ENCODE data around the gene SFSWAP. TPM values are rescaled to one million over a fixed set of nuclear protein-coding genes. Genes with fewer than 3 reads are reported as not detected.
A peak's percentile ranks its signal among the peaks of the same experiment; 100 is the strongest.
"Not testable (repeated sequence)": the region's sequence is repeated elsewhere in the genome, so short reads cannot be mapped to it uniquely, and the experiment has no call there.

SFSWAP gene
- 30.1 and 31.1 TPM in 2 replicates for total RNA-seq

DNA sequence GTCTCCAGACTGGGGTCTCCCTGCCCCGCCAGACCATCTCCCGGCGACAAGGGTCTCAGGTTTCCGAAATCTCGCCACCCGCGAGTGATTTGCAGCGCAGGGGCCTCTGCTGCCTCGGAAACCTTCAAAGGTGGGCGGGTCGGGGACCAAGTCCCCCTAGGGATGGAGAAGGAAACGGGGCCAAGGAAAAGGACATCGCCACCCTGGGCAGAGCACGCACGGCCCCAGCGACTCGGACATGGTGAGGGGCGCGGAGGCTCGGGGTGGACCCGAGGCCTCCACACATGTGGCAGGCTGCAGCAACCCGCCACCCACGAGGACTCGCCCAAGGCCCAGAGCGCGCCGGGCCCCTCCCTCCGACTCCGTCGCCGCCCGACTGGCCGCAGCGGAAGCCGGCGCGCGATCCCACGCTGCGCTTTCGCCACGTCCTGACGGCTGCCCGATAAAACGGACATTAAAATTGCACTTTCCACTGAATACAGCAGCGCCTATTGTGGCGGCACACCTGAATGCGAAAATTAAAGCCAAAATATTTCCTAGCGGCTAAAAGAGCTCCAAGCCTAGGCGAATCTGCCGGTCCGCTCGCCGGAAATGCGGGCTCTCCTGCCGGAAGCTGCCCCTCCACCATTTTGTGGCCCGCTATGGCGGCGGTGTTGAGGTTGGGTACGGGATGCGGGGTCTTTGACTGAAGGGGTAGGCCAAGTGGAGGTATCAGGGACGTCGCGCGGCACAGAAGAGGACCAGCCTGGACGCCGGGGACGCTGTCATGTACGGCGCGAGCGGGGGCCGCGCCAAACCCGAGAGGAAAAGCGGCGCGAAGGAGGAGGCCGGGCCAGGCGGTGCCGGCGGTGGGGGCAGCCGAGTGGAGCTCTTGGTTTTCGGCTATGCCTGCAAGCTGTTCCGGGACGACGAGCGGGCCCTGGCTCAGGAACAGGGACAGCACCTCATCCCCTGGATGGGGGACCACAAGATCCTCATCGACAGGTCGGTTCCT lies at the start of gene SFSWAP:
Gene SFSWAP, plus strand, starts transcription at position 627 of the 994 bp plus-strand sequence. Its CDS starts 140 bp downstream, at position 767.
- Histone ChIP-seq H3K4me3 (ENCODE audit: insufficient read depth, low read length) (peak within 1 kb of the TSS; percentile 97), H3K36me3 (ENCODE audit: insufficient read depth, low read length) (peaks cover 22% of the 10 kb centered on the region), H3K79me2 (ENCODE audit: insufficient read depth, low read length) (peaks cover 35% of the 10 kb centered on the region), H3K27me3 (ENCODE audit: insufficient read depth, low read length) (no peaks in the 10 kb centered on the region), H3K4me2 (ENCODE audit: insufficient read depth, low read length) (peak within 1 kb of the TSS; percentile 94), H3K4me1 (ENCODE audit: insufficient read depth, low read length) (peaks cover 22% of the 10 kb centered on the region), H3K9me3 (ENCODE audit: low read depth, low read length) (no peaks in the 10 kb centered on the region), H3K27ac (ENCODE audit: low read depth, low read length) (peak within 1 kb of the TSS; percentile 100), H2AFZ (ENCODE audit: low read length) (peak within 1 kb of the TSS; percentile 93), H4K20me1 (ENCODE audit: insufficient read depth, low read length) (peaks cover 18% of the 10 kb centered on the region)
- DNase-seq (ENCODE audit: insufficient read length, low spot score, missing footprints) = peak; percentile 93
- TF ChIP-seq, protein P1, sequence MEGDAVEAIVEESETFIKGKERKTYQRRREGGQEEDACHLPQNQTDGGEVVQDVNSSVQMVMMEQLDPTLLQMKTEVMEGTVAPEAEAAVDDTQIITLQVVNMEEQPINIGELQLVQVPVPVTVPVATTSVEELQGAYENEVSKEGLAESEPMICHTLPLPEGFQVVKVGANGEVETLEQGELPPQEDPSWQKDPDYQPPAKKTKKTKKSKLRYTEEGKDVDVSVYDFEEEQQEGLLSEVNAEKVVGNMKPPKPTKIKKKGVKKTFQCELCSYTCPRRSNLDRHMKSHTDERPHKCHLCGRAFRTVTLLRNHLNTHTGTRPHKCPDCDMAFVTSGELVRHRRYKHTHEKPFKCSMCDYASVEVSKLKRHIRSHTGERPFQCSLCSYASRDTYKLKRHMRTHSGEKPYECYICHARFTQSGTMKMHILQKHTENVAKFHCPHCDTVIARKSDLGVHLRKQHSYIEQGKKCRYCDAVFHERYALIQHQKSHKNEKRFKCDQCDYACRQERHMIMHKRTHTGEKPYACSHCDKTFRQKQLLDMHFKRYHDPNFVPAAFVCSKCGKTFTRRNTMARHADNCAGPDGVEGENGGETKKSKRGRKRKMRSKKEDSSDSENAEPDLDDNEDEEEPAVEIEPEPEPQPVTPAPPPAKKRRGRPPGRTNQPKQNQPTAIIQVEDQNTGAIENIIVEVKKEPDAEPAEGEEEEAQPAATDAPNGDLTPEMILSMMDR (IDR thresholded peaks at IDR 0.05; ENCODE audit: extremely low read depth, low read depth, low read length) = no peak

DNA sequence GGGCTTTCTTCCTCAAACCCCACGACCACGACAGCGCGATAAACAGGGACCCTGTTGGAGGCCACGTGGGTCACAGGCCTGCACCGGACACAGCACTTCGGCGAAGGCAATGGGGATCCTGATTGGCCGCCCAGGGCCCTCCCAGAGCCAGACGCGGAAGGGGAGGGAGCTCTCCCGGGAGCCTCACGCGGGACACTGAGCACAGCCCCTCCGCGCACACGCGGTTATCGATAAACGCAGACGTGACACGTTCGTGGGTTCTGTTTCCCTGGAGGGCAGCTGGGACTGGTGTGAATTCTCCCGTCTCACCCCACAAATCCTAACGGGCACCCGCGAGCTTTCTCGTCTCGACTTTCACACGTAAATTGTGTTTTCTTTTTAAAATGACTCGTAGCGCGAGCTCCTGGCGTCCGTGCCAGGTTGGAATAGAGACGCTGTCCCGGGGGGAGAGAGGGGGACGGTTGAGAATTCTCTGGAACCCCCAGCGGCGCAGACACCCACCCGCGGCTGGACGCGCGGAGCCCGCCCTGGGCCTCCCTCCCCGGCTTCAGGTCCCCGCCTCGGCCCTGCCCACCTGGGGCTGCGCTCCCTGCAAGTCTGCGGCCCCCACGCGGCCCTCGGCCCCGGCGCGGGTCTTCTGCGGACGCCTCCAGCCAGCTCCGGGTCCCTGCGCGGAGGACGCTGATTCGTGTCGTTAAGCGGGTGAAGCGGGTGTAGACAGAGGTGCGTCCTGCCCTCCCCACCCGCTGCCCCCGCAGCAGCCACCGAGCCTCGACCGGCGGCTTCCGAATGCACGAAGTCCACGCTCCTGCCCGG lies 49.5 kb upstream of the SFSWAP start:
- not testable (repeated sequence) for H2AFZ ChIP-seq (ENCODE audit: low read length); H3K36me3 ChIP-seq (ENCODE audit: insufficient read depth, low read length); H4K20me1 ChIP-seq (ENCODE audit: insufficient read depth, low read length); H3K4me2 ChIP-seq (ENCODE audit: insufficient read depth, low read length); H3K27me3 ChIP-seq (ENCODE audit: insufficient read depth, low read length); H3K27ac ChIP-seq (ENCODE audit: low read depth, low read length); H3K79me2 ChIP-seq (ENCODE audit: insufficient read depth, low read length); H3K4me1 ChIP-seq (ENCODE audit: insufficient read depth, low read length); DNase-seq (ENCODE audit: insufficient read length, low spot score, missing footprints); H3K9me3 ChIP-seq (ENCODE audit: low read depth, low read length); H3K4me3 ChIP-seq (ENCODE audit: insufficient read depth, low read length)

DNA sequence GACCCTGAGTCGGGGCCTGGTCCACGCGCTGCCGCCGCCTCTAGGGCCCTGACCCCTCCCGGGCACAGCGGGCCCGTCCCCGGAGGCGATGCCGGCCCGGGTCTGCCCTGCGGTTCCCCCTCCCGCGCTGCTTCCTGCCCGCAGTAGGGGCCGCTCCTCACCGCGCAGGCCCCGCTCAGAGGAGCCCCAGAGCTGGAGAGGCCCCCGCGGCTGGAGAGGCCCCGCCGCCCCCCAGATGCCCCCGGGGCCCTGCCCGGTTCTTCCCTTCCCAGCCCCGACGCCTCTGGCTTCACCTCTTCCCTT lies 49.0 kb upstream of the SFSWAP start:
- not testable (repeated sequence) for H3K36me3 ChIP-seq (ENCODE audit: insufficient read depth, low read length); H3K79me2 ChIP-seq (ENCODE audit: insufficient read depth, low read length); H3K4me3 ChIP-seq (ENCODE audit: insufficient read depth, low read length); H2AFZ ChIP-seq (ENCODE audit: low read length); H4K20me1 ChIP-seq (ENCODE audit: insufficient read depth, low read length); H3K27ac ChIP-seq (ENCODE audit: low read depth, low read length); DNase-seq (ENCODE audit: insufficient read length, low spot score, missing footprints); H3K4me2 ChIP-seq (ENCODE audit: insufficient read depth, low read length); H3K9me3 ChIP-seq (ENCODE audit: low read depth, low read length); H3K27me3 ChIP-seq (ENCODE audit: insufficient read depth, low read length); H3K4me1 ChIP-seq (ENCODE audit: insufficient read depth, low read length)

DNA sequence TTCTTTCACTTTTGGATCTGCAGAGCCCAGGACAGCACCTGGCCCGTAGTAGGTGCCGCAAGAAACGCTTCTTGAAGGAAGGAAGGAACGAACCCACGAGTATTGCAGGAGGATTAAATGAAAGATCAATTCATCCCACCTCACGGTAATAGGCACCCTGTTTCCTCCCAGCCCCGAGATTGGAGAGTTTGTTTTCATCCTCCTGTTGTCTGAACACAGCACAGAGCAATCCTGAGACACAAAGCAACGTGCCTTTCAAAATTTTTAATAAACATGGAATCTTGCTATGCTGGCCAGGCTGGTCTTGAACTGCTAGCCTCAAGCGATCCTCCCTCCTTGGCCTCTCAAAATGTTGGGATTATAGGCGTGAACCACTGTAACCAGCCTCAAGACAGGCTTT lies 48.5 kb upstream of the SFSWAP start:
- peak; percentile 25 for DNase-seq (ENCODE audit: insufficient read length, low spot score, missing footprints)
- not testable (repeated sequence) for H3K4me2 ChIP-seq (ENCODE audit: insufficient read depth, low read length); H3K4me3 ChIP-seq (ENCODE audit: insufficient read depth, low read length); H2AFZ ChIP-seq (ENCODE audit: low read length); H3K4me1 ChIP-seq (ENCODE audit: insufficient read depth, low read length); H3K36me3 ChIP-seq (ENCODE audit: insufficient read depth, low read length); H3K27me3 ChIP-seq (ENCODE audit: insufficient read depth, low read length); H4K20me1 ChIP-seq (ENCODE audit: insufficient read depth, low read length); H3K9me3 ChIP-seq (ENCODE audit: low read depth, low read length); H3K79me2 ChIP-seq (ENCODE audit: insufficient read depth, low read length); H3K27ac ChIP-seq (ENCODE audit: low read depth, low read length)

DNA sequence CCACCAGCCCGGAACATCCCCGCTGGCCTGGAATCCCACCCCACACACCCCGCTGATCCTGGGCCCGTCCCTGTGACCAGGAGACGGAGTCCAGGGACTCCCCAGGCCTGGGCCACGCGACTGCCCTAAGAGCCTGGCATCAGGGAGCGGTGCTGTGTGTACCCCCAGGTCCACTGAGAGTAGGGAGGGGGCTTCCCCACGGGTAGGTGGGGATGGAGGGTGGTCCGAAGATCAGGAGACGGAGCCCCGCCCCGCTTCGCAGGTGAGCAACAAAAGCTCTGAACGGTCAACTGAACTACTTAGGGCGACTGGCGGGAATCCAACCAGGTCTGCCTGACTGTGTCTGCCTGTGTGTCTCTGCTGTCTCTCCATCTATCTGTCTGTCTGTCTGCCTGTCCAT lies 45.2 kb upstream of the SFSWAP start:
- H3K4me3 ChIP-seq (ENCODE audit: insufficient read depth, low read length); H2AFZ ChIP-seq (ENCODE audit: low read length); H3K27ac ChIP-seq (ENCODE audit: low read depth, low read length); H3K9me3 ChIP-seq (ENCODE audit: low read depth, low read length); H3K79me2 ChIP-seq (ENCODE audit: insufficient read depth, low read length); H3K36me3 ChIP-seq (ENCODE audit: insufficient read depth, low read length); H3K4me2 ChIP-seq (ENCODE audit: insufficient read depth, low read length); DNase-seq (ENCODE audit: insufficient read length, low spot score, missing footprints); H4K20me1 ChIP-seq (ENCODE audit: insufficient read depth, low read length); H3K4me1 ChIP-seq (ENCODE audit: insufficient read depth, low read length); H3K27me3 ChIP-seq (ENCODE audit: insufficient read depth, low read length): not testable (repeated sequence)

DNA sequence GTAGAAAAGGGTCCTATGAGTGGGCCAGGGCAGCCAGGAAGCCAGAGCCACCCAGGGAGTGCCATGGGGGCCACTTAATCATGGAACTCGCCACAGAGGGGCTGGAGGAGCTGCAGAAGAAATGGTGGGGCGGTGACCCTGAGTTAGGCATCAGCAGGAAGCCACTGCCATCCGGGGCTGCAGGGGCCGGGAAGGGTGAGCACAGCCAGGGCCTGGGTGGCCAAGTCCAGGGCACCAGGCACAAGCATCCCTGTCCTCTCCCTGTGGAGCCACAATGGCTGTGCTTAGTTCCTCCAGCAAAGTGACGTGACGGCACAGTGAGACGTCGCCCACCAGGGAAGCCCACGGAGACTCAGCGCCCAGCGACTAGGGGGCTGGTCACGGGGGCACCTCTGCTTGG lies 44.4 kb upstream of the SFSWAP start:
- H3K4me1 ChIP-seq (ENCODE audit: insufficient read depth, low read length); DNase-seq (ENCODE audit: insufficient read length, low spot score, missing footprints); H3K79me2 ChIP-seq (ENCODE audit: insufficient read depth, low read length); H3K27ac ChIP-seq (ENCODE audit: low read depth, low read length); H3K9me3 ChIP-seq (ENCODE audit: low read depth, low read length); H3K36me3 ChIP-seq (ENCODE audit: insufficient read depth, low read length); H2AFZ ChIP-seq (ENCODE audit: low read length); H3K27me3 ChIP-seq (ENCODE audit: insufficient read depth, low read length); H3K4me3 ChIP-seq (ENCODE audit: insufficient read depth, low read length); H3K4me2 ChIP-seq (ENCODE audit: insufficient read depth, low read length); H4K20me1 ChIP-seq (ENCODE audit: insufficient read depth, low read length): not testable (repeated sequence)

DNA sequence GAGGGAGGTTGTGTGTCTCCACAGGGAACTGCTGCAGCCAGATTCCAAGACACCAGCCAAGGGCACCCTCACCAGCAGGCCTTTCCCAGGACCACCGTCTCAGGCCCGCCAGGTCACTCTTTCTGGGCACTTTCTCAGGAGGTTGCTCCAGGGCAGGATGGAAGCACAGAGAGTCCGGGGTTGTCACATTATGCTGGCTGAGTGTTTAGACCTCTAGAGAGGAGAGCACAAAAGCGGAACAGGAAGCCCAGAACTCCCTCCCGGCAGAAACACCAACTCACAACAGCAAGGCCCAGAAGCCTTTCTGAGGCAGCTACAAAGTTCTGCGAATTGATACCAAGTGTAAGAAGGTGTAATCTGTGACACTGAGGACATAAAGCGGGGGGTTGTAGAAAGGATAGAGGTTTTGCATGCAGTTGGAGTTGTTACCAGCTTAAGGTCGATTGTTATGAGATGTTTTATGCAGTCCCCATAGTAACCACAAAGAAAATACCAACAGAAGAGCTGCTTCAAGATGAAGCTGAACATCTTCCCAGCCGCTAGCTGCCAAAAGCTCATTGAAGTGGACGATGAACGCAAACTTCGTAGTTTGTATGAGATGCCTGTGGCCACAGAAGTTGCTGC lies 43.8 kb upstream of the SFSWAP start:
- H3K79me2 ChIP-seq (ENCODE audit: insufficient read depth, low read length); H3K4me3 ChIP-seq (ENCODE audit: insufficient read depth, low read length); H4K20me1 ChIP-seq (ENCODE audit: insufficient read depth, low read length); H3K4me2 ChIP-seq (ENCODE audit: insufficient read depth, low read length); H3K27me3 ChIP-seq (ENCODE audit: insufficient read depth, low read length); DNase-seq (ENCODE audit: insufficient read length, low spot score, missing footprints); H2AFZ ChIP-seq (ENCODE audit: low read length); H3K36me3 ChIP-seq (ENCODE audit: insufficient read depth, low read length); H3K4me1 ChIP-seq (ENCODE audit: insufficient read depth, low read length); H3K9me3 ChIP-seq (ENCODE audit: low read depth, low read length); H3K27ac ChIP-seq (ENCODE audit: low read depth, low read length): not testable (repeated sequence)

Measured in osteoblast (primary cell).